HepG2 (cell line): ENCODE data around the gene MFNG. TPM values are rescaled to one million over a fixed set of nuclear protein-coding genes. Genes with fewer than 3 reads are reported as not detected.

Source experiments
- CEBPG ChIP-seq: IDR thresholded peaks from 2 replicates; pipeline ENCODE4 v1.6.1; 2016
- CTCF ChIP-seq: sonication (generic); formaldehyde crosslinking; IDR thresholded peaks from 2 replicates; pipeline ENCODE4 v1.5.0; 2020; ENCODE audit warnings: mild to moderate bottlenecking, missing genetic modification reagents, moderate library complexity
- DPF2 ChIP-seq: sonication (generic); formaldehyde crosslinking; IDR thresholded peaks from 2 replicates; pipeline ENCODE4 v1.4.0; 2020; ENCODE audit warnings: mild to moderate bottlenecking, low read depth, missing genetic modification reagents, borderline replicate concordance
- FOSL2 ChIP-seq: sonication (generic); formaldehyde crosslinking; IDR thresholded peaks from 2 replicates; pipeline ENCODE4 v1.4.0; 2020; ENCODE audit warnings: missing genetic modification reagents
- HNF1A ChIP-seq, 2 experiments: sonication (generic) in 1 of 2; formaldehyde crosslinking in 1 of 2; IDR thresholded peaks; 2 replicates each; pipeline versions ENCODE4 v1.4.0 to v1.6.1; 2016 to 2020; ENCODE audit warnings: borderline replicate concordance in 1 of 2, low read depth in 1 of 2, mild to moderate bottlenecking in 1 of 2, missing genetic modification reagents in 1 of 2
- IKZF1 ChIP-seq: fragments of 450-650 bp; IDR thresholded peaks from 2 replicates; pipeline ENCODE4 v1.7.1; 2016
- PITX1 ChIP-seq: sonication (generic); formaldehyde crosslinking; IDR thresholded peaks from 2 replicates; pipeline ENCODE4 v1.5.1; 2020; ENCODE audit warnings: mild to moderate bottlenecking, missing genetic modification reagents
- RBAK ChIP-seq: sonication (generic); formaldehyde crosslinking; IDR thresholded peaks from 2 replicates; pipeline ENCODE4 v1.5.1; 2020; ENCODE audit warnings: mild to moderate bottlenecking, missing genetic modification reagents
- SOX5 ChIP-seq: IDR thresholded peaks from 2 replicates; pipeline ENCODE4 v1.6.1; 2016; ENCODE audit warnings: borderline replicate concordance
- SOX6 ChIP-seq, 2 experiments: fragments of 450-650 bp in 1 of 2; sonication (generic) in 1 of 2; formaldehyde crosslinking in 1 of 2; IDR thresholded peaks; 2 replicates each; pipeline versions ENCODE4 v1.4.0 to v1.6.1; 2017 to 2020; ENCODE audit warnings: antibody characterized with exemption in 1 of 2, mild to moderate bottlenecking in 1 of 2, missing genetic modification reagents in 1 of 2
- SYNCRIP ChIP-seq: fragments of 200-400 bp; formaldehyde crosslinking; IDR thresholded peaks from 2 replicates; pipeline ENCODE4 v1.6.1; 2018; ENCODE audit warnings: mild to moderate bottlenecking, low read depth, low read length; ENCODE audit not compliant: insufficient read depth
- TOPORS ChIP-seq: sonication (generic); formaldehyde crosslinking; IDR thresholded peaks from 2 replicates; pipeline ENCODE4 v1.8.0; 2023; ENCODE audit warnings: mild to moderate bottlenecking, missing genetic modification reagents
- ZNF12 ChIP-seq: sonication (generic); formaldehyde crosslinking; IDR thresholded peaks from 2 replicates; pipeline ENCODE4 v1.5.0; 2020; ENCODE audit warnings: missing genetic modification reagents
- ZNF720 ChIP-seq: sonication (generic); formaldehyde crosslinking; IDR thresholded peaks from 2 replicates; pipeline ENCODE4 v1.4.0; 2020; ENCODE audit warnings: missing genetic modification reagents
- ZNF784 ChIP-seq: sonication (generic); formaldehyde crosslinking; IDR thresholded peaks from 2 replicates; pipeline ENCODE4 v1.5.1; 2020; ENCODE audit warnings: missing genetic modification reagents, mild to moderate bottlenecking, borderline replicate concordance
- ZSCAN31 ChIP-seq: sonication (generic); formaldehyde crosslinking; IDR thresholded peaks from 2 replicates; pipeline ENCODE4 v1.5.0; 2020; ENCODE audit warnings: low read depth, mild to moderate bottlenecking, missing genetic modification reagents
- ZSCAN9 ChIP-seq: IDR thresholded peaks from 2 replicates; pipeline ENCODE4 v1.6.1; 2016; ENCODE audit warnings: borderline replicate concordance
- polyA plus RNA-seq, 8 experiments: library from polyadenylated mRNA; depleted of rRNA in 3 of 8; stranded (reverse) in 7 of 8; unstranded in 1 of 8; fragments of >200 nt; fragmentation: Illumina TruSeq in 4 of 8; extraction: Trizol in 4 of 8; gene quantifications; 2 replicates each; pipeline versions ENCODE4 v1.2.1 to v1.2.3, GENCODE V29; 2011 to 2016; ENCODE audit warnings: low read depth in 4 of 8, missing spikeins in 1 of 8, mixed read lengths in 1 of 8; ENCODE audit not compliant: insufficient read depth in 1 of 8
- total RNA-seq, 5 experiments: library from RNA; depleted of rRNA; stranded (reverse); fragments of >200 nt; fragmentation: Illumina TruSeq; extraction: Trizol; gene quantifications; 2 replicates each; pipeline ENCODE4 v1.2.3, GENCODE V29; 2016; ENCODE audit warnings: low read depth in 1 of 5
- TF ChIP-seq, protein P1 (sequence below): IDR thresholded peaks from 2 replicates; pipeline ENCODE4 v1.6.1; 2012; ENCODE audit warnings: inconsistent platforms
- TF ChIP-seq, protein P2 (sequence below): sonication (generic); formaldehyde crosslinking; IDR thresholded peaks from 2 replicates; pipeline ENCODE4 v1.4.0; 2020; ENCODE audit warnings: missing genetic modification reagents

The MFNG gene
- total and polyA plus RNA-seq, 2 of the 13 experiments (the other 11 are each of a cell fraction or from before 2014, with no cell fraction given), result 1.0 to 11.7 TPM

GRCh38 chr22:37454857-37455686 lies 31.1 kb downstream of the MFNG start (continued):
- TF ChIP-seq CTCF, result peak; percentile 43
- no peak for TF ChIP-seq TOPORS (CRISPR knock-in tag)
- no peak for TF ChIP-seq RBAK (CRISPR knock-in tag)
- no peak for TF ChIP-seq ZNF784 (CRISPR knock-in tag)
- no peak for TF ChIP-seq SOX6 (IDR thresholded peaks at IDR 0.05)
- 0 out of 2 replicates have a peak, but pooled peaks have one; percentile 15 for TF ChIP-seq SOX6 (CRISPR knock-in tag; IDR thresholded peaks at IDR 0.05)
- TF ChIP-seq FOSL2 (CRISPR knock-in tag), result peak; percentile 96
- TF ChIP-seq SOX5, result peak; percentile 72
- TF ChIP-seq, protein P1, sequence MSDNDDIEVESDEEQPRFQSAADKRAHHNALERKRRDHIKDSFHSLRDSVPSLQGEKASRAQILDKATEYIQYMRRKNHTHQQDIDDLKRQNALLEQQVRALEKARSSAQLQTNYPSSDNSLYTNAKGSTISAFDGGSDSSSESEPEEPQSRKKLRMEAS, result peak; percentile 81
- no peak for TF ChIP-seq SYNCRIP
- 0 out of 2 replicates have a peak, but pooled peaks have one; percentile 7 for TF ChIP-seq PITX1 (CRISPR knock-in tag)
- TF ChIP-seq ZSCAN9, result peak; percentile 65; the same call in 1 of the 2 replicates
- TF ChIP-seq HNF1A (IDR thresholded peaks at IDR 0.05; ENCODE audit: low read depth), result no peak
- TF ChIP-seq HNF1A (CRISPR knock-in tag; IDR thresholded peaks at IDR 0.05; ENCODE audit: borderline replicate concordance), result peak; percentile 22; the same call in 1 of the 2 replicates
- TF ChIP-seq ZNF12 (CRISPR knock-in tag), result peak; percentile 50; the same call in 1 of the 2 replicates
- no peak for TF ChIP-seq ZNF720 (CRISPR knock-in tag)
- TF ChIP-seq ZSCAN31, result 0 out of 2 replicates have a peak, but pooled peaks have one; percentile 53
- TF ChIP-seq DPF2 (CRISPR knock-in tag), result peak; percentile 83
- TF ChIP-seq IKZF1, result no peak
- TF ChIP-seq, protein P2, sequence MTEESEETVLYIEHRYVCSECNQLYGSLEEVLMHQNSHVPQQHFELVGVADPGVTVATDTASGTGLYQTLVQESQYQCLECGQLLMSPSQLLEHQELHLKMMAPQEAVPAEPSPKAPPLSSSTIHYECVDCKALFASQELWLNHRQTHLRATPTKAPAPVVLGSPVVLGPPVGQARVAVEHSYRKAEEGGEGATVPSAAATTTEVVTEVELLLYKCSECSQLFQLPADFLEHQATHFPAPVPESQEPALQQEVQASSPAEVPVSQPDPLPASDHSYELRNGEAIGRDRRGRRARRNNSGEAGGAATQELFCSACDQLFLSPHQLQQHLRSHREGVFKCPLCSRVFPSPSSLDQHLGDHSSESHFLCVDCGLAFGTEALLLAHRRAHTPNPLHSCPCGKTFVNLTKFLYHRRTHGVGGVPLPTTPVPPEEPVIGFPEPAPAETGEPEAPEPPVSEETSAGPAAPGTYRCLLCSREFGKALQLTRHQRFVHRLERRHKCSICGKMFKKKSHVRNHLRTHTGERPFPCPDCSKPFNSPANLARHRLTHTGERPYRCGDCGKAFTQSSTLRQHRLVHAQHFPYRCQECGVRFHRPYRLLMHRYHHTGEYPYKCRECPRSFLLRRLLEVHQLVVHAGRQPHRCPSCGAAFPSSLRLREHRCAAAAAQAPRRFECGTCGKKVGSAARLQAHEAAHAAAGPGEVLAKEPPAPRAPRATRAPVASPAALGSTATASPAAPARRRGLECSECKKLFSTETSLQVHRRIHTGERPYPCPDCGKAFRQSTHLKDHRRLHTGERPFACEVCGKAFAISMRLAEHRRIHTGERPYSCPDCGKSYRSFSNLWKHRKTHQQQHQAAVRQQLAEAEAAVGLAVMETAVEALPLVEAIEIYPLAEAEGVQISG, result peak; percentile 29; the same call in 1 of the 2 replicates
- TF ChIP-seq CEBPG (CRISPR knock-in tag), result peak; percentile 52
